Measurements from ENCODE around the gene CHP2. TPM values are rescaled to one million over a fixed set of nuclear protein-coding genes. Genes with fewer than 3 reads are reported as not detected.

Gene CHP2
- total RNA-seq, 1 experiment from 2014 or later, result 2.1 TPM

- TF ChIP-seq EMX1 (CRISPR knock-in tag; IDR thresholded peaks at IDR 0.05), result no peak
Observed at GRCh38 chr16:23724096-23724784, 30.6 kb upstream of the CHP2 start (continued).

- H3K27ac Mint-ChIP-seq, result no peak overlapping the region
- H3K4me3 Mint-ChIP-seq, result no peak overlapping the region
- ChIA-PET CTCF (no interaction called here), POLR2A (no interaction called here)
- ATAC-seq (no peak), DNase-seq (ENCODE audit: low spot score) (no peak)
- peaks cover 33% of the 10 kb centered on the region for H3K9me3 Mint-ChIP-seq
- peaks cover 10% of the 10 kb centered on the region for H3K4me1 Mint-ChIP-seq
- peaks cover 11% of the 10 kb centered on the region for H3K27me3 Mint-ChIP-seq (ENCODE audit: low read depth)
- peaks cover 7% of the 10 kb centered on the region for H3K36me3 Mint-ChIP-seq
- TF ChIP-seq, protein P1, sequence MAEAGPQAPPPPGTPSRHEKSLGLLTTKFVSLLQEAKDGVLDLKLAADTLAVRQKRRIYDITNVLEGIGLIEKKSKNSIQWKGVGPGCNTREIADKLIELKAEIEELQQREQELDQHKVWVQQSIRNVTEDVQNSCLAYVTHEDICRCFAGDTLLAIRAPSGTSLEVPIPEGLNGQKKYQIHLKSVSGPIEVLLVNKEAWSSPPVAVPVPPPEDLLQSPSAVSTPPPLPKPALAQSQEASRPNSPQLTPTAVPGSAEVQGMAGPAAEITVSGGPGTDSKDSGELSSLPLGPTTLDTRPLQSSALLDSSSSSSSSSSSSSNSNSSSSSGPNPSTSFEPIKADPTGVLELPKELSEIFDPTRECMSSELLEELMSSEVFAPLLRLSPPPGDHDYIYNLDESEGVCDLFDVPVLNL (CRISPR knock-in tag; IDR thresholded peaks at IDR 0.05; ENCODE audit: borderline replicate concordance, low read depth), result no peak
Observed at GRCh38 chr16:23724785-23725131, 30.1 kb upstream of the CHP2 start.

DNA sequence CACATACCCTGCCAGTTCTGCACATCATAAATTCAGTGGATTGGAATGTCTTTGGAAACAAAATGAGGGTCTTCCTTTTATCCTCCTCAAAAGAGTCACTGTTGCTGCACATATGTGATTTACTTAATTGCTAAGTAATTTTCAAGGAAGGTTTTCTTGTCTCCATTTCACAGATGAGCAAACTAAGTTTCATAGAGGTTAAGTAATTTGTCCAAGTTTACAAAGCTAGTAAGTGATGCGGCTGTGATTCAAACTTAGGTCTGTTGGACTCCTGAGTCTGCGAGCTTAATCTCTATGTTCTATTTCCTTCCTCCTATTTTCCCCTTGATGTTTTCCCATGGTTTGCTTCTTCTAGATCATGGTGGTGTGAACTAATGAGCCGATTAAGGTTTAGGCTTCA is 28.1 kb upstream of the CHP2 start:
- ATAC-seq (no peak), DNase-seq (ENCODE audit: low spot score) (no peak)
- H3K27ac Mint-ChIP-seq, result no peak overlapping the region
- peaks cover 7% of the 10 kb centered on the region for H3K36me3 Mint-ChIP-seq
- no peak overlapping the region for H3K4me3 Mint-ChIP-seq
- H3K9me3 Mint-ChIP-seq, result peaks cover 25% of the 10 kb centered on the region
- peaks cover 13% of the 10 kb centered on the region for H3K27me3 Mint-ChIP-seq (ENCODE audit: low read depth)
- H3K4me1 Mint-ChIP-seq, result peaks cover 14% of the 10 kb centered on the region
- no peak for TF ChIP-seq ZNF317 (CRISPR knock-in tag; IDR thresholded peaks at IDR 0.05; ENCODE audit: borderline replicate concordance, low read depth)
- no peak for TF ChIP-seq TCF7 (CRISPR knock-in tag; IDR thresholded peaks at IDR 0.05; ENCODE audit: low read depth)
- ChIA-PET CTCF (interaction anchor here (0.6 to 2.1 kb wide), 2 partner anchors 64 to 130 kb away, joined by 3 to 7 read pairs; partner anchors contain the start of gene NDUFAB1), POLR2A (no interaction called here)

DNA sequence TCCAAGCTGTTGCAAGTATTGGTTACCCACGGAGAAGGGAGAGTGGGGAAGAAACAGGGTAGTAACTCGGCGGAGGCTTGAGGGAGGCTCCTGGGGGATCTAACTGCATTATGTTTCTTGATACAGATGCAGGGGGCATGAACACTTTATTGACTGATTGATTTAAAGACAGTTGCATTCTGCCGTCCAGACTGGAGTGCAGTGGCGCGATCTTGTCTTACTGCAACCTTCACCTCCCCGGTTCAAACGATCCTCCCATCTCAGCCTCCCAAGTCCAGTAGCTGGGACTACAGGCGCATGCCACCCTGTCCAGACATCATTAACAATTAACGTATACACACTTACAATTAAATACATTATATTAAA is 26.7 kb upstream of the CHP2 start:
- ChIA-PET CTCF (interaction anchor here (0.8 to 2.1 kb wide), 17 partner anchors 9 to 715 kb away, joined by 3 to 23 read pairs (median 4); partner anchors contain the start of genes CHP2, ERN2 and PLK1), POLR2A (interaction anchor here (0.6 kb wide), 1 partner anchor 33 kb away, joined by 3 read pairs; no protein-coding TSS in a partner anchor)
- DNase-seq (ENCODE audit: low spot score) (no peak), ATAC-seq (peak; percentile 7; the same call in 1 of the 2 replicates)
- no peak overlapping the region for H3K4me3 Mint-ChIP-seq
- peaks cover 14% of the 10 kb centered on the region for H3K4me1 Mint-ChIP-seq
- H3K27me3 Mint-ChIP-seq (ENCODE audit: low read depth), result peaks cover 3% of the 10 kb centered on the region; the same call in 1 of the 2 replicates
- H3K9me3 Mint-ChIP-seq, result peaks cover 13% of the 10 kb centered on the region
- TF ChIP-seq FOXJ3 (CRISPR knock-in tag; IDR thresholded peaks at IDR 0.05; ENCODE audit: borderline replicate concordance), result no peak
- no peak for TF ChIP-seq EMX1 (CRISPR knock-in tag; IDR thresholded peaks at IDR 0.05)
- TF ChIP-seq ZNF423 (CRISPR knock-in tag; IDR thresholded peaks at IDR 0.05), result no peak
- TF ChIP-seq, protein P2, sequence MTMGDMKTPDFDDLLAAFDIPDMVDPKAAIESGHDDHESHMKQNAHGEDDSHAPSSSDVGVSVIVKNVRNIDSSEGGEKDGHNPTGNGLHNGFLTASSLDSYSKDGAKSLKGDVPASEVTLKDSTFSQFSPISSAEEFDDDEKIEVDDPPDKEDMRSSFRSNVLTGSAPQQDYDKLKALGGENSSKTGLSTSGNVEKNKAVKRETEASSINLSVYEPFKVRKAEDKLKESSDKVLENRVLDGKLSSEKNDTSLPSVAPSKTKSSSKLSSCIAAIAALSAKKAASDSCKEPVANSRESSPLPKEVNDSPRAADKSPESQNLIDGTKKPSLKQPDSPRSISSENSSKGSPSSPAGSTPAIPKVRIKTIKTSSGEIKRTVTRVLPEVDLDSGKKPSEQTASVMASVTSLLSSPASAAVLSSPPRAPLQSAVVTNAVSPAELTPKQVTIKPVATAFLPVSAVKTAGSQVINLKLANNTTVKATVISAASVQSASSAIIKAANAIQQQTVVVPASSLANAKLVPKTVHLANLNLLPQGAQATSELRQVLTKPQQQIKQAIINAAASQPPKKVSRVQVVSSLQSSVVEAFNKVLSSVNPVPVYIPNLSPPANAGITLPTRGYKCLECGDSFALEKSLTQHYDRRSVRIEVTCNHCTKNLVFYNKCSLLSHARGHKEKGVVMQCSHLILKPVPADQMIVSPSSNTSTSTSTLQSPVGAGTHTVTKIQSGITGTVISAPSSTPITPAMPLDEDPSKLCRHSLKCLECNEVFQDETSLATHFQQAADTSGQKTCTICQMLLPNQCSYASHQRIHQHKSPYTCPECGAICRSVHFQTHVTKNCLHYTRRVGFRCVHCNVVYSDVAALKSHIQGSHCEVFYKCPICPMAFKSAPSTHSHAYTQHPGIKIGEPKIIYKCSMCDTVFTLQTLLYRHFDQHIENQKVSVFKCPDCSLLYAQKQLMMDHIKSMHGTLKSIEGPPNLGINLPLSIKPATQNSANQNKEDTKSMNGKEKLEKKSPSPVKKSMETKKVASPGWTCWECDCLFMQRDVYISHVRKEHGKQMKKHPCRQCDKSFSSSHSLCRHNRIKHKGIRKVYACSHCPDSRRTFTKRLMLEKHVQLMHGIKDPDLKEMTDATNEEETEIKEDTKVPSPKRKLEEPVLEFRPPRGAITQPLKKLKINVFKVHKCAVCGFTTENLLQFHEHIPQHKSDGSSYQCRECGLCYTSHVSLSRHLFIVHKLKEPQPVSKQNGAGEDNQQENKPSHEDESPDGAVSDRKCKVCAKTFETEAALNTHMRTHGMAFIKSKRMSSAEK (CRISPR knock-in tag; IDR thresholded peaks at IDR 0.05; ENCODE audit: borderline replicate concordance), result no peak
- no peak for TF ChIP-seq GABPB1 (CRISPR knock-in tag; IDR thresholded peaks at IDR 0.05)
- no peak for TF ChIP-seq ZBTB21 (CRISPR knock-in tag; IDR thresholded peaks at IDR 0.05; ENCODE audit: borderline replicate concordance)
- no peak for TF ChIP-seq TEAD4 (CRISPR knock-in tag; IDR thresholded peaks at IDR 0.05)
- TF ChIP-seq, protein P3, sequence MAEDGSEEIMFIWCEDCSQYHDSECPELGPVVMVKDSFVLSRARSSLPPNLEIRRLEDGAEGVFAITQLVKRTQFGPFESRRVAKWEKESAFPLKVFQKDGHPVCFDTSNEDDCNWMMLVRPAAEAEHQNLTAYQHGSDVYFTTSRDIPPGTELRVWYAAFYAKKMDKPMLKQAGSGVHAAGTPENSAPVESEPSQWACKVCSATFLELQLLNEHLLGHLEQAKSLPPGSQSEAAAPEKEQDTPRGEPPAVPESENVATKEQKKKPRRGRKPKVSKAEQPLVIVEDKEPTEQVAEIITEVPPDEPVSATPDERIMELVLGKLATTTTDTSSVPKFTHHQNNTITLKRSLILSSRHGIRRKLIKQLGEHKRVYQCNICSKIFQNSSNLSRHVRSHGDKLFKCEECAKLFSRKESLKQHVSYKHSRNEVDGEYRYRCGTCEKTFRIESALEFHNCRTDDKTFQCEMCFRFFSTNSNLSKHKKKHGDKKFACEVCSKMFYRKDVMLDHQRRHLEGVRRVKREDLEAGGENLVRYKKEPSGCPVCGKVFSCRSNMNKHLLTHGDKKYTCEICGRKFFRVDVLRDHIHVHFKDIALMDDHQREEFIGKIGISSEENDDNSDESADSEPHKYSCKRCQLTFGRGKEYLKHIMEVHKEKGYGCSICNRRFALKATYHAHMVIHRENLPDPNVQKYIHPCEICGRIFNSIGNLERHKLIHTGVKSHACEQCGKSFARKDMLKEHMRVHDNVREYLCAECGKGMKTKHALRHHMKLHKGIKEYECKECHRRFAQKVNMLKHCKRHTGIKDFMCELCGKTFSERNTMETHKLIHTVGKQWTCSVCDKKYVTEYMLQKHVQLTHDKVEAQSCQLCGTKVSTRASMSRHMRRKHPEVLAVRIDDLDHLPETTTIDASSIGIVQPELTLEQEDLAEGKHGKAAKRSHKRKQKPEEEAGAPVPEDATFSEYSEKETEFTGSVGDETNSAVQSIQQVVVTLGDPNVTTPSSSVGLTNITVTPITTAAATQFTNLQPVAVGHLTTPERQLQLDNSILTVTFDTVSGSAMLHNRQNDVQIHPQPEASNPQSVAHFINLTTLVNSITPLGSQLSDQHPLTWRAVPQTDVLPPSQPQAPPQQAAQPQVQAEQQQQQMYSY (CRISPR knock-in tag; IDR thresholded peaks at IDR 0.05), result no peak
- no peak for TF ChIP-seq SMAD3 (CRISPR knock-in tag; IDR thresholded peaks at IDR 0.05; ENCODE audit: borderline replicate concordance)
- no peak for TF ChIP-seq RORB (CRISPR knock-in tag; IDR thresholded peaks at IDR 0.05)
- TF ChIP-seq RELA (CRISPR knock-in tag; IDR thresholded peaks at IDR 0.05; ENCODE audit: borderline replicate concordance), result no peak
- no peak for TF ChIP-seq ELF4 (CRISPR knock-in tag; IDR thresholded peaks at IDR 0.05; ENCODE audit: low read depth)
- TF ChIP-seq, protein P4, sequence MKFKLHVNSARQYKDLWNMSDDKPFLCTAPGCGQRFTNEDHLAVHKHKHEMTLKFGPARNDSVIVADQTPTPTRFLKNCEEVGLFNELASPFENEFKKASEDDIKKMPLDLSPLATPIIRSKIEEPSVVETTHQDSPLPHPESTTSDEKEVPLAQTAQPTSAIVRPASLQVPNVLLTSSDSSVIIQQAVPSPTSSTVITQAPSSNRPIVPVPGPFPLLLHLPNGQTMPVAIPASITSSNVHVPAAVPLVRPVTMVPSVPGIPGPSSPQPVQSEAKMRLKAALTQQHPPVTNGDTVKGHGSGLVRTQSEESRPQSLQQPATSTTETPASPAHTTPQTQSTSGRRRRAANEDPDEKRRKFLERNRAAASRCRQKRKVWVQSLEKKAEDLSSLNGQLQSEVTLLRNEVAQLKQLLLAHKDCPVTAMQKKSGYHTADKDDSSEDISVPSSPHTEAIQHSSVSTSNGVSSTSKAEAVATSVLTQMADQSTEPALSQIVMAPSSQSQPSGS (CRISPR knock-in tag; IDR thresholded peaks at IDR 0.05; ENCODE audit: borderline replicate concordance, low read depth), result no peak
- no peak for TF ChIP-seq NFE2L1 (CRISPR knock-in tag; IDR thresholded peaks at IDR 0.05)
- no peak for TF ChIP-seq ZNF232 (CRISPR knock-in tag; IDR thresholded peaks at IDR 0.05)
- no peak for TF ChIP-seq ATF1 (CRISPR knock-in tag; IDR thresholded peaks at IDR 0.05)
- H3K27ac Mint-ChIP-seq, result no peak overlapping the region
- peaks cover 2% of the 10 kb centered on the region for H3K36me3 Mint-ChIP-seq
